Mucosa of stomach (tissue), 1 donor: ENCODE results near the gene CFAP20DC.
"Not testable (repeated sequence)": the region's sequence is repeated elsewhere in the genome, so short reads cannot be mapped to it uniquely, and the experiment has no call there.

Source experiments
- H3K27me3 ChIP-seq: one replicate; pipeline ENCODE4 v1.7.0; 2013; ENCODE audit warnings: mild to moderate bottlenecking, low read length; ENCODE audit not compliant: control insufficient read depth, insufficient read depth
- H3K36me3 ChIP-seq: one replicate; pipeline ENCODE4 v1.7.0; 2013; ENCODE audit warnings: low read length; ENCODE audit not compliant: control insufficient read depth, insufficient read depth
- H3K4me1 ChIP-seq: one replicate; pipeline ENCODE4 v1.7.0; 2013; ENCODE audit warnings: mild to moderate bottlenecking, low read length; ENCODE audit not compliant: control insufficient read depth, insufficient read depth
- H3K4me3 ChIP-seq: one replicate; pipeline ENCODE4 v1.7.0; 2013; ENCODE audit warnings: low read length
- H3K9ac ChIP-seq: one replicate; pipeline ENCODE4 v1.7.0; 2013; ENCODE audit warnings: mild to moderate bottlenecking, low read length, moderate library complexity
- H3K9me3 ChIP-seq: one replicate; pipeline ENCODE4 v1.7.0; 2013; ENCODE audit warnings: mild to moderate bottlenecking, low read length, moderate library complexity; ENCODE audit not compliant: control insufficient read depth
- donor health status: Pancreatic carcinoma.

The CFAP20DC gene

GRCh38 chr3:59049671-59050331 is at the start of gene CFAP20DC:
Gene CFAP20DC (minus strand): TSS chr3:59050025. CDS start chr3:59049631, 394 bp downstream.
- no peaks in the 10 kb centered on the region for H3K27me3 ChIP-seq
- peak within 1 kb of the TSS; percentile 6 for H3K4me3 ChIP-seq
- no peaks in the 10 kb centered on the region for H3K9me3 ChIP-seq
- peaks cover 4% of the 10 kb centered on the region for H3K4me1 ChIP-seq
- H3K36me3 ChIP-seq = no peaks in the 10 kb centered on the region
- peak within 1 kb of the TSS; percentile 49 for H3K9ac ChIP-seq

- H3K36me3 ChIP-seq, H3K9ac ChIP-seq, H3K4me1 ChIP-seq, H3K4me3 ChIP-seq, H3K27me3 ChIP-seq, H3K9me3 ChIP-seq: not testable (repeated sequence)
Observed at GRCh38 chr3:59098516-59098915, 48.7 kb upstream of the CFAP20DC start.

GRCh38 chr3:59094446-59094845 is 44.6 kb upstream of the CFAP20DC start:
- Histone ChIP-seq H3K27me3 (no peaks in the 10 kb centered on the region), H3K9me3 (no peaks in the 10 kb centered on the region), H3K36me3 (no peaks in the 10 kb centered on the region), H3K9ac (no peak overlapping the region), H3K4me3 (no peak overlapping the region), H3K4me1 (no peaks in the 10 kb centered on the region)

- no peak overlapping the region for H3K4me3 ChIP-seq
- H3K27me3 ChIP-seq = no peaks in the 10 kb centered on the region
- H3K36me3 ChIP-seq = no peaks in the 10 kb centered on the region
- no peaks in the 10 kb centered on the region for H3K9me3 ChIP-seq
- no peak overlapping the region for H3K9ac ChIP-seq
- H3K4me1 ChIP-seq = no peaks in the 10 kb centered on the region
Observed at GRCh38 chr3:59093521-59093920, 43.7 kb upstream of the CFAP20DC start.

GRCh38 chr3:59088761-59089160 is 38.9 kb upstream of the CFAP20DC start:
- no peaks in the 10 kb centered on the region for H3K4me1 ChIP-seq
- no peaks in the 10 kb centered on the region for H3K9me3 ChIP-seq
- no peaks in the 10 kb centered on the region for H3K36me3 ChIP-seq
- H3K4me3 ChIP-seq = no peak overlapping the region
- H3K9ac ChIP-seq = no peak overlapping the region
- H3K27me3 ChIP-seq = no peaks in the 10 kb centered on the region

GRCh38 chr3:59085976-59086375 is 36.2 kb upstream of the CFAP20DC start:
- H3K27me3 ChIP-seq = no peaks in the 10 kb centered on the region
- H3K9ac ChIP-seq = no peak overlapping the region
- H3K4me3 ChIP-seq = no peak overlapping the region
- no peaks in the 10 kb centered on the region for H3K36me3 ChIP-seq
- no peaks in the 10 kb centered on the region for H3K9me3 ChIP-seq
- no peaks in the 10 kb centered on the region for H3K4me1 ChIP-seq

- Histone ChIP-seq H3K4me3 (no peak overlapping the region), H3K9me3 (no peaks in the 10 kb centered on the region), H3K36me3 (no peaks in the 10 kb centered on the region), H3K27me3 (no peaks in the 10 kb centered on the region), H3K9ac (no peak overlapping the region), H3K4me1 (no peaks in the 10 kb centered on the region)
Observed at GRCh38 chr3:59084583-59084982, 34.8 kb upstream of the CFAP20DC start.

- no peaks in the 10 kb centered on the region for H3K4me1 ChIP-seq
- H3K27me3 ChIP-seq = no peaks in the 10 kb centered on the region
- no peak overlapping the region for H3K4me3 ChIP-seq
Observed at GRCh38 chr3:59082106-59082505, 32.3 kb upstream of the CFAP20DC start.

GRCh38 chr3:59081071-59081470 is 31.2 kb upstream of the CFAP20DC start:
- no peaks in the 10 kb centered on the region for H3K27me3 ChIP-seq
- no peak overlapping the region for H3K9ac ChIP-seq
- H3K4me3 ChIP-seq = no peak overlapping the region
- H3K36me3 ChIP-seq = no peaks in the 10 kb centered on the region
- H3K9me3 ChIP-seq = no peaks in the 10 kb centered on the region
- no peaks in the 10 kb centered on the region for H3K4me1 ChIP-seq

More at GRCh38 chr3:59082106-59082505, 32.3 kb upstream of the CFAP20DC start:
- Histone ChIP-seq H3K36me3 (no peaks in the 10 kb centered on the region), H3K9ac (no peak overlapping the region), H3K9me3 (no peaks in the 10 kb centered on the region)

GRCh38 chr3:59079962-59080361 is 30.1 kb upstream of the CFAP20DC start:
- no peak overlapping the region for H3K4me3 ChIP-seq
- no peak overlapping the region for H3K9ac ChIP-seq
- H3K27me3 ChIP-seq = no peaks in the 10 kb centered on the region
- H3K9me3 ChIP-seq = no peaks in the 10 kb centered on the region
- no peaks in the 10 kb centered on the region for H3K36me3 ChIP-seq
- no peaks in the 10 kb centered on the region for H3K4me1 ChIP-seq

GRCh38 chr3:59074764-59075163 is 24.9 kb upstream of the CFAP20DC start:
- Histone ChIP-seq H3K4me3 (no peak overlapping the region), H3K4me1 (no peaks in the 10 kb centered on the region), H3K9me3 (no peaks in the 10 kb centered on the region), H3K9ac (no peak overlapping the region), H3K27me3 (no peaks in the 10 kb centered on the region), H3K36me3 (no peaks in the 10 kb centered on the region)

- Histone ChIP-seq H3K36me3 (no peaks in the 10 kb centered on the region), H3K9me3 (no peaks in the 10 kb centered on the region), H3K4me3 (no peak overlapping the region), H3K4me1 (no peaks in the 10 kb centered on the region), H3K27me3 (no peaks in the 10 kb centered on the region), H3K9ac (no peak overlapping the region)
Observed at GRCh38 chr3:59072681-59073080, 22.9 kb upstream of the CFAP20DC start.

- no peaks in the 10 kb centered on the region for H3K36me3 ChIP-seq
- H3K4me1 ChIP-seq = no peaks in the 10 kb centered on the region
- no peak overlapping the region for H3K9ac ChIP-seq
- no peaks in the 10 kb centered on the region for H3K27me3 ChIP-seq
- no peaks in the 10 kb centered on the region for H3K9me3 ChIP-seq
- H3K4me3 ChIP-seq = no peak overlapping the region
Observed at GRCh38 chr3:59069838-59070237, 20.0 kb upstream of the CFAP20DC start.
